PFSK-1 (cell line): Measurements from ENCODE around the gene FARS2.

Experiments
- FOXP2 ChIP-seq: optimal IDR thresholded peaks from 2 replicates; pipeline ENCODE3; 2011; ENCODE audit warnings: borderline replicate concordance, control low read depth, inconsistent platforms; ENCODE audit not compliant: insufficient read depth; ENCODE audit errors: extremely low read length, extremely low read depth
- POLR2AphosphoS5 ChIP-seq: IDR thresholded peaks from 2 replicates; pipeline ENCODE4 v1.6.1; 2012; ENCODE audit warnings: low read depth, mild to moderate bottlenecking, control low read depth, low read length, moderate library complexity
- REST ChIP-seq, 2 experiments: IDR thresholded peaks; 2 replicates each; pipeline versions ENCODE4 v1.6.1 to v1.8.0; 2011 to 2012; ENCODE audit warnings: low read depth in 2 of 2, low read length in 2 of 2, control low read depth in 1 of 2, inconsistent platforms in 1 of 2, mild to moderate bottlenecking in 1 of 2, moderate library complexity in 1 of 2; ENCODE audit not compliant: insufficient read depth in 1 of 2
- SIN3A ChIP-seq: IDR thresholded peaks from 2 replicates; pipeline ENCODE4 v1.6.1; 2012; ENCODE audit warnings: mild to moderate bottlenecking, low read length, moderate library complexity, borderline replicate concordance; ENCODE audit not compliant: insufficient read depth
- TAF1 ChIP-seq: IDR thresholded peaks from 2 replicates; pipeline ENCODE4 v1.6.1; 2012; ENCODE audit warnings: low read length, control low read depth, borderline replicate concordance; ENCODE audit not compliant: insufficient read depth

Gene FARS2

GRCh38 chr6:5280920-5281319, 19.6 kb downstream of the FARS2 start:
- TF ChIP-seq TAF1, result no peak
- no peak for TF ChIP-seq FOXP2
- TF ChIP-seq POLR2AphosphoS5, result no peak
- TF ChIP-seq SIN3A, result no peak
- TF ChIP-seq REST (IDR thresholded peaks at IDR 0.05; ENCODE audit: insufficient read depth in 1 of 2, low read depth in 2 of 2, low read length in 2 of 2), result no peak

- TF ChIP-seq REST (IDR thresholded peaks at IDR 0.05; ENCODE audit: insufficient read depth in 1 of 2, low read depth in 2 of 2, low read length in 2 of 2) (no peak), TAF1 (no peak), FOXP2 (no peak), SIN3A (no peak), POLR2AphosphoS5 (no peak)
Observed at GRCh38 chr6:5282191-5282623, 20.9 kb downstream of the FARS2 start.

- TF ChIP-seq REST (IDR thresholded peaks at IDR 0.05; ENCODE audit: insufficient read depth in 1 of 2, low read depth in 2 of 2, low read length in 2 of 2) (no peak), FOXP2 (no peak), SIN3A (no peak), TAF1 (no peak), POLR2AphosphoS5 (no peak)
Observed at GRCh38 chr6:5285081-5285480, 23.8 kb downstream of the FARS2 start.

GRCh38 chr6:5285526-5285925, 24.2 kb downstream of the FARS2 start:
- TF ChIP-seq TAF1 (no peak), FOXP2 (no peak), POLR2AphosphoS5 (no peak)

- TF ChIP-seq SIN3A (no peak), FOXP2 (no peak), REST (IDR thresholded peaks at IDR 0.05; ENCODE audit: insufficient read depth in 1 of 2, low read depth in 2 of 2, low read length in 2 of 2) (no peak), POLR2AphosphoS5 (no peak), TAF1 (no peak)
Observed at GRCh38 chr6:5286780-5287179, 25.5 kb downstream of the FARS2 start.
